Measurements from ENCODE around the gene PPM1H.
"Not testable (repeated sequence)": the region's sequence is repeated elsewhere in the genome, so short reads cannot be mapped to it uniquely, and the experiment has no call there.

PPM1H gene

GRCh38 chr12:62899568-62900390 lies 35.2 kb downstream of the PPM1H start:
- no peak overlapping the region for H3K27ac ChIP-seq (ENCODE audit: low read depth, low read length)
- H3K4me3 ChIP-seq (ENCODE audit: low read length), result no peak overlapping the region

GRCh38 chr12:62898526-62898925 lies 36.4 kb downstream of the PPM1H start:
- Histone ChIP-seq H3K36me3 (ENCODE audit: control insufficient read depth, insufficient read depth, low read length) (no peaks in the 10 kb centered on the region), H3K9ac (ENCODE audit: low read length) (no peak overlapping the region), H3K4me3 (ENCODE audit: low read length) (no peak overlapping the region), H3K27ac (ENCODE audit: low read depth, low read length) (no peak overlapping the region), H3K27me3 (ENCODE audit: control insufficient read depth, insufficient read depth, low read length) (no peaks in the 10 kb centered on the region), H3K4me1 (ENCODE audit: control insufficient read depth, insufficient read depth, low read length) (no peaks in the 10 kb centered on the region)

More at GRCh38 chr12:62899568-62900390, 35.2 kb downstream of the PPM1H start:
- Histone ChIP-seq H3K4me1 (ENCODE audit: control insufficient read depth, insufficient read depth, low read length) (no peaks in the 10 kb centered on the region), H3K9ac (ENCODE audit: low read length) (no peak overlapping the region), H3K36me3 (ENCODE audit: control insufficient read depth, insufficient read depth, low read length) (no peaks in the 10 kb centered on the region), H3K27me3 (ENCODE audit: control insufficient read depth, insufficient read depth, low read length) (no peaks in the 10 kb centered on the region)

- Histone ChIP-seq H3K27ac (ENCODE audit: low read depth, low read length) (no peak overlapping the region), H3K36me3 (ENCODE audit: control insufficient read depth, insufficient read depth, low read length) (no peaks in the 10 kb centered on the region), H3K9ac (ENCODE audit: low read length) (no peak overlapping the region), H3K27me3 (ENCODE audit: control insufficient read depth, insufficient read depth, low read length) (no peaks in the 10 kb centered on the region), H3K4me3 (ENCODE audit: low read length) (no peak overlapping the region), H3K4me1 (ENCODE audit: control insufficient read depth, insufficient read depth, low read length) (no peaks in the 10 kb centered on the region)
Observed at GRCh38 chr12:62895351-62895877, 39.5 kb downstream of the PPM1H start.

- Histone ChIP-seq H3K9ac (ENCODE audit: low read length) (no peak overlapping the region), H3K27me3 (ENCODE audit: control insufficient read depth, insufficient read depth, low read length) (no peaks in the 10 kb centered on the region), H3K36me3 (ENCODE audit: control insufficient read depth, insufficient read depth, low read length) (no peaks in the 10 kb centered on the region), H3K4me1 (ENCODE audit: control insufficient read depth, insufficient read depth, low read length) (no peaks in the 10 kb centered on the region), H3K4me3 (ENCODE audit: low read length) (no peak overlapping the region), H3K27ac (ENCODE audit: low read depth, low read length) (no peak overlapping the region)
Observed at GRCh38 chr12:62893276-62893675, 41.7 kb downstream of the PPM1H start.

DNA sequence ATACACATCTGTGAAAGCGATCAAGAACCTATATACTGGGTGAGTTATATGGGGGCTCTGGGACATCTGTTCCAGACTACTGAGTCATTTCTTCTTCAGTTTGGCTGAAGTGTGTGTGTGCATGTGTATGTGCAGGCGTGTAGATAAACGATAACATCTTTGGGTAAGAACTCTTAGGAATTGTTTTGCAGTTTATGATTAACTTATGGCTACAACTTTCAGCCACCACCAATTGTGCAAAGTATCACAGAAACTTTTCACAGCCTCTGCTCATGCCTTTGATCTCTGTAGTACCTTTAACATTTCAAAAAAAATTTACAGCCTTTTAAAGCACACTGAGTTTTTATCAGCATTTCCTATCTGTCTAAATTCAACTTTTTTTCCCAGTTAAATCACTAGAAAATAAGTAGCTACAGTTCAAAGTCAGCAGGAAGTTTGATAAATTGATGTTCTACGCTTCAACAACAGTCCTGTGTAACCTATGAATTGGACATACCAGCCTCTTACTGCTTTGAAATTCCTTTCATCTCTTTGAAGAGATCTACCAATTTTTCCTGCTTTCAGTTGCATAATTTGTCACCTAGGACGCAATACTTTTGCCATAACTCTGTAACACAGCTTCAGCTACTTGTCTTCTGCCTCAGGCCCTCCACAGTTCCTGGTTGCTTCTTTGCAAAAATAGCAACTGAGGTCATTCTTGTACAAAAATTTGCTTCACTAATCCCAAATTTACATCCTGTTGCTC lies 43.0 kb downstream of the PPM1H start:
- no peak overlapping the region for H3K27ac ChIP-seq (ENCODE audit: low read depth, low read length)

GRCh38 chr12:62888454-62889110 lies 46.4 kb downstream of the PPM1H start:
- H3K4me3 ChIP-seq (ENCODE audit: low read length), result no peak overlapping the region
- no peak overlapping the region for H3K27ac ChIP-seq (ENCODE audit: low read depth, low read length)
- H3K4me1 ChIP-seq (ENCODE audit: control insufficient read depth, insufficient read depth, low read length), result no peaks in the 10 kb centered on the region
- H3K9ac ChIP-seq (ENCODE audit: low read length), result no peak overlapping the region
- H3K27me3 ChIP-seq (ENCODE audit: control insufficient read depth, insufficient read depth, low read length), result no peaks in the 10 kb centered on the region
- no peaks in the 10 kb centered on the region for H3K36me3 ChIP-seq (ENCODE audit: control insufficient read depth, insufficient read depth, low read length)

More for the DNA sequence above, 43.0 kb downstream of the PPM1H start:
- Histone ChIP-seq H3K36me3 (ENCODE audit: control insufficient read depth, insufficient read depth, low read length) (no peaks in the 10 kb centered on the region), H3K27me3 (ENCODE audit: control insufficient read depth, insufficient read depth, low read length) (no peaks in the 10 kb centered on the region), H3K4me1 (ENCODE audit: control insufficient read depth, insufficient read depth, low read length) (no peaks in the 10 kb centered on the region), H3K4me3 (ENCODE audit: low read length) (no peak overlapping the region), H3K9ac (ENCODE audit: low read length) (no peak overlapping the region)

- H3K4me3 ChIP-seq (ENCODE audit: low read length), result no peak overlapping the region
- no peaks in the 10 kb centered on the region for H3K27me3 ChIP-seq (ENCODE audit: control insufficient read depth, insufficient read depth, low read length)
- H3K9ac ChIP-seq (ENCODE audit: low read length), result no peak overlapping the region
- H3K36me3 ChIP-seq (ENCODE audit: control insufficient read depth, insufficient read depth, low read length), result no peaks in the 10 kb centered on the region
- H3K4me1 ChIP-seq (ENCODE audit: control insufficient read depth, insufficient read depth, low read length), result no peaks in the 10 kb centered on the region
- H3K27ac ChIP-seq (ENCODE audit: low read depth, low read length), result no peak overlapping the region
Observed at GRCh38 chr12:62886796-62887195, 48.2 kb downstream of the PPM1H start.

GRCh38 chr12:62885242-62885641 lies 49.7 kb downstream of the PPM1H start:
- Histone ChIP-seq H3K4me3 (ENCODE audit: low read length) (no peak overlapping the region), H3K36me3 (ENCODE audit: control insufficient read depth, insufficient read depth, low read length) (no peaks in the 10 kb centered on the region), H3K9ac (ENCODE audit: low read length) (no peak overlapping the region), H3K27me3 (ENCODE audit: control insufficient read depth, insufficient read depth, low read length) (no peaks in the 10 kb centered on the region), H3K4me1 (ENCODE audit: control insufficient read depth, insufficient read depth, low read length) (no peaks in the 10 kb centered on the region), H3K27ac (ENCODE audit: low read depth, low read length) (no peak overlapping the region)

DNA sequence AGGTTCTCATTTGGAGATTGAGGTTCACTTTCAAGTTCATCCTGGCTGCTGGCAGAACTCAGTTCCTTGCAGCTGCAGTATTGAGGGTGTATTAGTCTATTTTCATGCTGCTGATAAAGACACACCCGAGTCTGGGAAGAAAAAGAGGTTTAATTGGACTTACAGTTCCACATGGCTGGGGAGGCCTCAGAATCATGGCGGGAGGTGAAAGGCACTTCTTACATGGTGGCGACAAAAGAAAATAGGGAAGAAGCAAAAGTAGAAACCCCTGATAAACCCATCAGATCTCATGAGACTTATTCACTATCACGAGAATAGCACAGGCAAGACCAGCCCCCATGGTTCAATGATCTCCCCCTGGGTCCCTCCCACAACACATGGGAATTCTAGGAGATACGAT lies 50.1 kb downstream of the PPM1H start:
- H3K9ac ChIP-seq (ENCODE audit: low read length); H3K4me1 ChIP-seq (ENCODE audit: control insufficient read depth, insufficient read depth, low read length); H3K36me3 ChIP-seq (ENCODE audit: control insufficient read depth, insufficient read depth, low read length); H3K27ac ChIP-seq (ENCODE audit: low read depth, low read length); H3K4me3 ChIP-seq (ENCODE audit: low read length); H3K27me3 ChIP-seq (ENCODE audit: control insufficient read depth, insufficient read depth, low read length): not testable (repeated sequence)

- H3K4me3 ChIP-seq (ENCODE audit: low read length), result no peak overlapping the region
- H3K27me3 ChIP-seq (ENCODE audit: control insufficient read depth, insufficient read depth, low read length), result no peaks in the 10 kb centered on the region
- no peaks in the 10 kb centered on the region for H3K36me3 ChIP-seq (ENCODE audit: control insufficient read depth, insufficient read depth, low read length)
- H3K9ac ChIP-seq (ENCODE audit: low read length), result no peak overlapping the region
- H3K4me1 ChIP-seq (ENCODE audit: control insufficient read depth, insufficient read depth, low read length), result no peaks in the 10 kb centered on the region
- no peak overlapping the region for H3K27ac ChIP-seq (ENCODE audit: low read depth, low read length)
Observed at GRCh38 chr12:62882696-62883095, 52.3 kb downstream of the PPM1H start.

GRCh38 chr12:62882140-62882539 lies 52.8 kb downstream of the PPM1H start:
- H3K9ac ChIP-seq (ENCODE audit: low read length), result no peak overlapping the region
- no peaks in the 10 kb centered on the region for H3K36me3 ChIP-seq (ENCODE audit: control insufficient read depth, insufficient read depth, low read length)
- no peak overlapping the region for H3K27ac ChIP-seq (ENCODE audit: low read depth, low read length)
- H3K27me3 ChIP-seq (ENCODE audit: control insufficient read depth, insufficient read depth, low read length), result no peaks in the 10 kb centered on the region
- no peaks in the 10 kb centered on the region for H3K4me1 ChIP-seq (ENCODE audit: control insufficient read depth, insufficient read depth, low read length)
- H3K4me3 ChIP-seq (ENCODE audit: low read length), result no peak overlapping the region

DNA sequence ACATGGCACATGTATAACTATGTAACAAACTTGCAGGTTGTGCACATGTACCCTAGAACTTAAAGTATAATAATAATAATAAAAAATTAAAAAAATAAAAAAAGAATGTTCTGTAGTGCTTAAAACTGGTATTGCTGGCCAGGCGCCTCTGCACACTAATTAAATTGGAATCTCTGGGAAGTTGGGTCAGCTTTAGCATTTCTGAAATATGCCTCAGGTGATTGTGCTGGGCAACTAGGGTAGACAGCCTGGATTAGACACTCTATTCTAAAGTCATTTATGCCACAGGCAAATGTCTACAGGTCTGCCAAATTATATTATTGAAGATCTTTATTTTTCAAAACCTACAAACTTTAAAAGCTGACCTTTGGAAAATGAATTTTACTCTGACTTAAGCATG lies 55.3 kb downstream of the PPM1H start:
- no peak overlapping the region for H3K9ac ChIP-seq (ENCODE audit: low read length)
- H3K27me3 ChIP-seq (ENCODE audit: control insufficient read depth, insufficient read depth, low read length), result no peaks in the 10 kb centered on the region
- H3K4me3 ChIP-seq (ENCODE audit: low read length), result no peak overlapping the region
- H3K4me1 ChIP-seq (ENCODE audit: control insufficient read depth, insufficient read depth, low read length), result no peaks in the 10 kb centered on the region
- H3K27ac ChIP-seq (ENCODE audit: low read depth, low read length), result no peak overlapping the region
- H3K36me3 ChIP-seq (ENCODE audit: control insufficient read depth, insufficient read depth, low read length), result no peaks in the 10 kb centered on the region
